ENCODE measurements around the gene OPRM1.

OPRM1 gene

DNA sequence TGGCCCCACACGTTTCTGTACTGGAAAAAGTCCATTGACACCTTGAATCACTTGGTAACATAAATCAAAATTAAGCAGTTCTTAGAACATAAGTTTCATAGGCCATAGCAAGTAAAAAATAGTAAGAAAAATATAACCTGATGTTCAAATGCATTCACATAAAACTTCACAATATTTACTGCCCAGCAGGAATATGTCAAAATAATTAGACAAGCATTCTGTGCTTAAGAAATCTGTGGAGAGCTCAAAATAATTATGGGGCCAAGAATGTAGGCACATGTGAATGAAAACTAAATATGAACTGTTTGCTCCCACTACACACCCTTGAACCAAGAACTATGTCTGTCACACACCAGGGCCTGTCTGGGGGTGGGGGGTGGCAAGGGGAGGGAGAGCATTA lies 246.8 kb downstream of the OPRM1 start:
- no peak for DNase-seq

DNA sequence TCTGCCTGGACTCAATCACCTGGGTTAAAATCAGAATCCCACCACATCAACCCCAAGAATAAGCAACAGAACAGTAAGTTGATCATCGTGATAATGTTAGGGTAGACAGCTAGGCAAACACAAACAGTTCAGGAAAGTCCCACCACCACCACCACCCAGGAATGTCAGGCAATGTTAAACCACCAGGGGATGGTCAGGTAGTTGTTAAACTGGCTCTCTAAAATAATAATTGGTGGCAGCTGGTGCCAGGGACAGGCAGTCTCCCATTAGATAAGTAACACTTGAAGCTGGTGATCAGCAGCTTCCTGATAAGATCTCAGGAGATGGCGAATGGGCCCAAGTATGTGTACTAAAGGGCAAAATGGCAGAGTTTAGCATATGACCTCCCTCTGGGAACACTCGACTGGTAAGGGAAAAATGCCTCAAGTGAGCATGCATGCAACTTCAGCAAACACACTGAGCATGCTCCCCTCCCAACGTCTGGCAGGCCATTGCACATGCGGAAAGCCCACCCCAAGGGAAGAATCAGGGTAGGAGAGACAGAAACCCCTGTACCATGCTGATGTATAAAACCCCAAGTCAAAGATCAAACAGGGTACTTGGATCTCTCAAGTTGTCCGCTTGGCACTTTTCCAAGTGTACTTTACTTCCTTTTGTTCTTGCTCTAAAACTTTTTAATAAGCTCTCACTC lies 250.9 kb downstream of the OPRM1 start:
- DNase-seq = no peak

DNA sequence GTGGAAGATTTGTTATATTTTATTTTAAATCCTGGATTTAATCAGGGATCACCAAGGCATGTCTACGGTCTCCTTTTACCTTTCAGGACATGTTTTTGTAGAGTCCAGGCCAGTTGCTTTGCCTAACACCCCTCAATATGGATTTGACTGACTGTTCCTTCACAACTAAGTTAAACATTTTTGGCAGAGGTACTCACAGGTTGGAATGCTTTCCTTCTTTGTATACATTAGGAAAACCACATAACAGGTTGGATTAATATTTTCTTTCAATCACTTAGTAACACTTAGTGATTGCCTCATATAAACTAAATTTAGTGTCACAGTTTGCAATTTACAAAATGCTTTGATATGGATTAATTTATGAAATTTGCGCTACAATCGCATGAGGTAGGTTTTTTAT lies 253.0 kb downstream of the OPRM1 start:
- DNase-seq = no peak

DNA sequence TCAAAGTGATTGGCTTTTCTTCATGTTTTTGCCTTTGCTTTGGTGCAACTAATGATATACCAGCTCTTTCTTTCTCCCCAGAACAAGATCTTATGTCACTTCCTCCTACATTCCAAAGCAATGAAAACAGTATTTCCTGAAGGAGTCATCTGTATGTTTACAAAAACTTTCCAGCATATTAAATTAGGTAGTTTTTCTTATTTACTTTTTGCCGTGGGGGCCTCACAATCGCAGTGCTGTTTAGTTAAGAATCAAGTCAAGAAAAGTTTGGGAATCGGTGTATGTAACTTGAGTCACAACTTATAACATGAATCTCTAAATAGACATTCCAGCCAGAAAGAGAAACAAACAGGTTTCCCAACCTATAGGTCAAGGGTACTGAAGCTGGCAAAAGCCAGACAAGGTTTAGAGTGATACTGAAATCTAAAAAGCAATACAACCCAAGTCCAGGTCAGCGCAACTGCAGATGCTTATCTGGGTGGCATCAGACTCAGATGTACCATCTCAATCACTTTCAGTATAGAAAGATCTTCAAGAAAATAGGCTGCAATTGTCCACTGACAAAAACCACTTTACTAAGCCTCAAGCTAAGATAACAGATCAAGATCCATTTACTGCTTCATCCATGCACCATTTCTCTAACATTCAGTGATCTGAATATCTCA lies 253.9 kb downstream of the OPRM1 start:
- DNase-seq = no peak

DNA sequence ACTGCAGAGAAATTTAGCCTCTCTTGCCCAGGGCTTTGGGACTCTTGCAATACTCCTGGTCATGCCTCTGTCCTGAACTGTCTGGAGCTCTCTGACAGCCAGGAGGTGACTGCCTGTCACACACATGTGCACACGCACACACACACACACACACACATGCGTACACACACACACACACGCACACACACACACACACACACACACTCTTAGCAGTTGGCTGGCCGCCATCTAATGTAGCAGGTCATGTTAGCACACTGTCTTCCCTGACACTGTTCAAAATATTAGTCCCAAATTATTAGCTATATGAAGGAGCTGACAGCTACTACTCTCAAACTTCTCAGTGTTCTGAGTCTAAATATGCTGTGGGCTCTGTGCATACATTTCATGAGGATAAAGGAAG lies 256.7 kb downstream of the OPRM1 start:
- no peak for DNase-seq

Data from T-helper 2 cell (primary cell).